GM18519 (cell line): Measurements from ENCODE around the gene GCHFR.
A peak's percentile ranks its signal among the peaks of the same experiment; 100 is the strongest.

ENCODE experiments used
- ATAC-seq: cut with Tn5 transposase; IDR thresholded peaks from one replicate; pipeline ENCODE4 v1.9.1; 2021; ENCODE audit warnings: mild to moderate bottlenecking, moderate library complexity; ENCODE audit not compliant: unreplicated experiment, low FRiP score

GCHFR gene

DNA sequence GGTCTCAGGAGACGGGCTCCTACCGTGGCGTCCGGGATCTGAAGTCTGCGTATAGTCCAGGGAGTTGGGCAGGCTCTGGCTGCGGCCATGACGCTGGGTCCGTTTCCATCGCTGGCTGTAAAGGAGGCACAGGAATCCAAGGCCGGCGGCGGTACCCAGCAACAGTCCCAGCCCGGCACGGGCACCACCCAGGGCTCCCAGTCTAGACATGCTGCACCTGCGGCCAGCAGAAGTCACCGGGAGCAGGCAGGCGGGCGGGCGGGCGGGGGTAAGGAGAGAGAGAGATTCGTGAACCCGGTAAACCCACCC lies 9.3 kb upstream of the GCHFR start:
- no peak for ATAC-seq

- ATAC-seq: peak; percentile 66
Measured at GRCh38 chr15:40754883-40755811, 8.7 kb upstream of the GCHFR start, which contains the start of gene RMDN3. TSS of gene RMDN3 (minus strand) at chr15:40755254. CDS start at chr15:40754783, 471 bp downstream.

DNA sequence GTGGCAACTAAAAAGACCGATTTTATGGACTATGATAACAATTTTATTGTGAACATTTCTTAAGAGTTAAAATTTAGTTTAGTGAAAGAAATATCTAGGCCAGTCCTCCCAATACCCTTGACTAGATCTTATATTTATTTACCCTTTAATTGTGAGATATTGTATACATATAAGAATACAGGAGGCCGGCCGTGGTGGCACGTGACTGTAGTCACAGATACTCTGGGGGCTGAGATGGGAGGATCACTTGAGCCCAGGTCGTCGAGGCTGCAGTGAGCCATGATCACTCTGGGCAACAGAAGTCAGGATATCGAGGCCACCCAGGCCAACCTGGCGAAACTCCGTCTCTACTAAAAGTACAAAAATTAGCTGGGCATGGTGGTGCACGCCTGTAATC lies 8.1 kb upstream of the GCHFR start:
- ATAC-seq: no peak

DNA sequence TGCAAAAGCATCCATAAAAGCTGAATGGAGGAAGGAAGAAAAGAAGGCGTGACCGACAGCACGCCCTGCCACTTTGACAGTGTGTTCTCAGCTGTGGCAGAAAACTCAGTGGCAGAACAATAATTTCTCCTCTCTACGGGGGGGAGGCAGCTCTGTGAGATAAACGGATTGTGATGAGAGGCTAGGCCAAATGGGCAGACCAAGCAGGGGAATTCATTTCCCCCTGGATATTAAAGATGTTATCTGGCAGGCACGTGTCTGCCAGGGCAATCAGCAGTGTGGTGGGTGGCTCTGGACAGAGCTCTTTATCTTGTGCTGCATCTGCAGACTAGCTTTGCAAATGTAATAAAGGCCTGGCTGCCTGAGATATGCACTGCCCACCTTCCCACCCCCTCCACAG lies 6.9 kb upstream of the GCHFR start:
- ATAC-seq: no peak

- no peak for ATAC-seq
Measured at GRCh38 chr15:40759961-40760360, 3.9 kb upstream of the GCHFR start.

- ATAC-seq: no peak
Measured at GRCh38 chr15:40762919-40763800, 708 bp upstream of the GCHFR start.

DNA sequence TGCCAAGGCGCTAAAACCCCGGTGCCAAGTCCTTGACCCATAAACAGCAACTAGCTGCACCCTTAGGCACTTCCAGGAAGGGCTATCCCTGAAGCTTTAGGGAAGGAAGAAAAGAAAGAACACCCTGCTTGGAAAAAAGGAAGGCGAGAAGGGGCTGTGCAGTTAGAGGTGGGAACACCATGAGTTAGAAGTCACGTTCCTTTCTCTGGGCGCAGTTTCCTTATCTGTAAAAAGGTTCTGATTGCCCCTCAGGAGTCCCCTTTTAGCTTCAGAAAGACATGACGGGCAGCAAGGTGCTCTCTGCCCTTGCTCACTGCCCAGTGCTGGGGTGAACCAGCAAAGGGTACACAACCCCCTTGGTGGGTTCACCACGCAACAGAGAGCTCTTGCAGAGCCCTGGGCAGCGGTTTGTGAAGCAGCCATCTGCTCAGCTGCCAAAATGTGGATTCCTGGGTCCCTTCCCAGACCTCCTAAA lies 798 bp downstream of the GCHFR start:
- ATAC-seq: no peak

DNA sequence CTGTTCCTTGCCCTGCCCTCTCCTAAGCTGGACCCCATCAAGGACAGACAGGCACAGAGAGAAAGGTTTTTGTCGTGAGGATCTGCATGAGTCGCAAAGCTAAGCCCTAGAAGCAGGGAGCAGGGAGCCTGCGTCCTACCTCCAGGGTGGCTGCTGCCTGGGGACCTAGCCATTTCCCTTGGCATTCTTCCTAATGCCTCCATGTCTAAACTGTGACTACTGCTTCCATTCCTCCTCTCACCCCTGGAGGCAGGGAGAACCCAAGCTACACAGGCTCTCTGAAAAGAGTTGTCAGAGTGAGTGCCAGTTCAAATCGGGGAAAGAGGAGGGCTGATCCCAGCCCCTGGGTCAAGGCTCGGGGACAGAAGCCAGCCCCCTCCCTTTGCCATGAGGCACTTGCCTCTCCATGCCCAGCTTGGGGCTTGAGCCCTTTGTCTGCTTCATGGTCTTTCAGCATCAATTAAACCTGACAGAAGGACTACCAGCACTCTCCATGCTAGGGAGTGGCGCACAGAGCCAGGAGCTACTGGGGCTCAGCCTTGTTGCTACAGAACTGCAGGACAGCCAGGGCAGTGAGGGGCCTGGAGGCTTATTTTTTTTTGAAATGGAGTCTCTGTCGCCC lies 2.4 kb downstream of the GCHFR start:
- no peak for ATAC-seq

DNA sequence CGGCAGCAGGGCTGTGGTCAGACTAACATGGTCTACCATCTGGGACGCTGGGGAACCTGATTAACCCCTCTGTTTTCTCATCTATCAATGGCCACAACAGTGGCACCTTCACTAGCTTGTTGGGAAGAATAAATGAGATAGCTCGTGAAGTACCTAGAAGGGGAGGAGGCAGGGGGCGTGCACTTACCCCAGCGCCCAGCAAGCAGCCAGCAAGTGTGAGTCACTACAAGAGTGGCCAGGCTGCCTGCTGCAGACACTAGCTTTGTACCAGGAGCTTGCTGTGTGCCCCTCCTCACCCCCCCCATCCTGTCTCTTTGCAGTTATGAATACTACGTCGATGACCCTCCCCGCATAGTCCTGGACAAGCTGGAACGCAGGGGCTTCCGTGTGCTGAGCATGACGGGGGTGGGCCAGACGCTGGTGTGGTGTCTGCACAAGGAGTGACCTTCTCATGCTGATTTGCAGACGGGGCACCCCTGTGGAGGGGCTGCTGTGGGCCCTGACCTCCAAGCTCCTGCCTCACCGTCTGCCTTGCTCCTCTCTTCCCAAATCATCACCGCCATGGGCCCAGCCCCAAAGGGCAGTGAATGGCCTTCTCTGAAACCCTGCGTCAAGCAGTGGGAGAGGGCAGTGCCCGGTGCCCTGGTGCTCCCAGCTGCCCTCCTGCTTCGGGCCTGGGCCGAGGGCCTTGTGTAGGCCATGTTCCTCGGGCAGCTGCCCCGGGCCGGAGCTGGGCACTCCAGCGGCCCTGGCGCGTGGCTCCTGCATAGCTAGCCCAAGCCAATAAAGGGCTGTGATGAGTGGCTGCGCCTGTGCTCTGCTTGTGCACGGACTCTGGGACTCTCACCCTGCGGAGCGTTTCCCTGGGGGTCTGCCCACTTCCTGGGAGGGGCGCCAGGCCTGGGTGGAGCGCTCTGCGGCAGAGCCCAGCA lies 3.3 kb downstream of the GCHFR start:
- no peak for ATAC-seq

DNA sequence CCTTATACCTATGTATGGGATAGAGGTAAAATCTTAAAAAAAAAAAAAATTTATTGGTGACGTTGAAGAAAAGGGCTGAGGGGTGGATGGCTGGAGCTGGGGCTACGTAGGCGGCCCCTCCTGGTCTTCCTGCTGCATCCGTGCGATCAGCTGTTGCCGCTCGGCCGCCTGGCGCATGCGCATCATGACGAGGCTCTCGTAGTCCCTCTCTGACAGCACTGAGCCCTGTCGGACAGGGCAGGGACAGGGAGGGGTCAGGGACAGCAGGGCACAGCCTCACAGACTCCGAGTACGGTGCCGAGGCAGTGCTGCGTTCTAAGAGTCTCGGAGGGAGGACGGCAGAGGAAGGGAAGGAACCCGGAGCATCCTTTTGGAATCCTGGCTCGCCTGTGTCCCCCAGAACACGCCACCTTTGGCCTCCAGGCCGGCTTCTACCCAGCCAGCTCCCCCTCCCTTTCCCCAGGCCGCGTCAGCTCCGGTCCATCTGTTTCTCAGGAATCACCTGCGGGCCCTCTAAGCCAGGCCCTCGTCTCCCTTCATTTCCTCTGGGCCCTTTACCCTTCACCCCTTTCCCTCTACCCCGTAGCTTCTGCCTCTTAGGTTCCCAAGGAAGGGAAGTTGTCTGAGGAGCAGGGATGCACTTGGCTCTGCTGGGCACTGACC lies 4.1 kb downstream of the GCHFR start:
- ATAC-seq: no peak

DNA sequence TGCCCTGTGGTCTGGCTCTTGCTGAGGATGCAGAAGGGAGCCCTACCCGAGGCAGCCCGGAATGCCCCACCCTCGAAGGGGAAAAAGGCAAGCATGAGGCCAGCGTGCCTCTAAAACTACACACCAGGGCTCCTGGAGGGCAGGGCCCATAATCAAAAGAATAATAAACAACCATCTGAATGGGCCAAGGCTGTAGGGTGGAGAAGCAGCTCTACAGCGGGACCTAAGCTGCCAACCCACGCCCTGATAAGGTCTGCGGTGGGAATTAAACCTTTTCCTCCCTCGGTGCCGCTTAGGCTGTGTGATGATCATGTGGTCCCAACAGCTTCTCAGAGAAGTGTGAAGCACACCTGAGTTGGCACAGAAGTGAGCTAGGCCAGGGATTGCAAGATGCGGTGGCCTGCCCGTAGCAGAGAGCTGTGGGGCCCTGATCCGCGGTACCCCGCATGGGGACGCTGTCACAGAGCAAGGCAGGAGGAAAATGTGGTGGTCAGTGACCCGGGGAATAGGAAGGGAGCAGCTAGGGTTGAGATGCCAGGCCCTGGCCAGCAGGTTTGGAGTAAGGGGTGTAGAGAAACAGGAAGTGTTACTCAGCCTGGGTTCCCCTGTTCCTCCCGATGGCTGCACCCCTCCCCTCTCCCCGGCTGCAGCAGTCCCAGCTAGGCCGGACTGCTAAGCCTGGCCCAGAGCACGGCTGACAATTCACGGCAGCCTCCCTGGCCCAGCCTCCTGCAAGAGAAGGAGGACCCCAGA lies 4.8 kb downstream of the GCHFR start:
- no peak for ATAC-seq

DNA sequence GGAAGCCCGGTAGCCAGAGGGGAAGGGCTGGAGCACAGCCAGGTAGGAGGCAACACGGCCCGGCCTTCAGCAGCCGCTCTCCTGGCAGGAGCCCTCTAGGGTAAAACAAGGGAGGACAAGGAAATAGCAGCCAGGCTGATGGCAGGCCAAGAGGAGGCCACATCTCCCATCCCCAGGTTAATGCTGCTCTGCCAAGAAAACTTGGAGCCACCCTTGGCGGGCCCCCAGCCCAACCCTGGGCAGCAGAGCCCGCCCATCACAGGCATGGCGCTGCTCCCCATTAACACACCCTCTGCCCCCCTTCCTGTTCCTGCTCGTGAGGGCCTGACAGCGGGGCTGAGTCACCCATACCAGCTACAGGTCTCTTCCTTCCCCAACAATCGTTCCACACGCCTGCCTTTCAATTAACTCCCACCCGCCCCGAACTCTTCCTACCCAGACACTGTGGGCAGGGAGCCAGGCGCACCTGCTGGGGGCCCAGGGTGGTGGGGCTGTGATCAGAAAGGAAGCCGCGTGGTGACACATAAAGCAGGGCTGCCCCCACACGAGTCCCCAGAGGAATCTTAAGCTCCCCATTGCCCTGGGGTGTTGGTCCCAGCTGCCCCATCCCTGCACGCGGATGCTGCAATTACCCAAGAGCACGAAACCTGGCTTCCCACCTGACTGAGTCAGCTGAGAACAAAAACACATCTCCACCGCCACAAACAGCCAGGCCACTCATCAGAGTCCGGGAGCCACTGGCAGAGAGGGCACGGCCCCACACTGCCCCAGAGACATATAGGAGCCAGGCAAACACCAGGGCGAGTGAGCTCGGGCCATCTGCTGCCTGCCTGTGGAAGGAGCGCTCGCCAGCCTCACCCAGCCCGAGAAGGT lies 5.6 kb downstream of the GCHFR start, which contains the start of gene C15orf62:
Gene C15orf62, plus strand, starts transcription at position 707 of the 873 bp plus-strand sequence. CDS start 516 bp downstream, outside the sequence.
- no peak for ATAC-seq

DNA sequence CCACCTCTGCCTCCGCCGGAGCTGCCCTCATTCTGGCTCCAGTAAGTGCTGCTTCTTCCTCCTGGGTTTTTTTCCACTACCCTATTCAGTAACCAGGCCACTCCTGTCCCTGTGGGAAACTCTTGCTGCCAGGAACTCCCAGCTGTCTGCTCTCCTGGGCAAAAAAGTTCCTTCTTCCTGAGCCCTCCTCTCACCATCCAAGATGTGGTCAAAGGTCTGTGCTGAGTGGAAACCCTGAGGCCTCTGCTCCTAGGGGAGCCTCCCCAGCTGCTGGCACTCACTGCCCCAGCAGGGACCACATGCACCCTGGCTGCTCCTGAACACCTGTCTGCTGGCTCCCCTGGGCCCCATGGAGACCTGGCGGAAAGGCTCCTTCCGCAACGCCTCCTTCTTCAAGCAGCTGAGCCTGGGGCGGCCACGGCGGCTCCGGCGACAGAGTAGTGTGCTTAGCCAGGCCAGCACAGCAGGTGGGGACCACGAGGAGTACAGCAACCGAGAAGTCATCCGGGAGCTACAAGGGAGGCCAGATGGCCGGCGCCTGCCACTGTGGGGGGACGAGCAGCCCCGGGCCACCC lies 6.4 kb downstream of the GCHFR start:
- no peak for ATAC-seq

DNA sequence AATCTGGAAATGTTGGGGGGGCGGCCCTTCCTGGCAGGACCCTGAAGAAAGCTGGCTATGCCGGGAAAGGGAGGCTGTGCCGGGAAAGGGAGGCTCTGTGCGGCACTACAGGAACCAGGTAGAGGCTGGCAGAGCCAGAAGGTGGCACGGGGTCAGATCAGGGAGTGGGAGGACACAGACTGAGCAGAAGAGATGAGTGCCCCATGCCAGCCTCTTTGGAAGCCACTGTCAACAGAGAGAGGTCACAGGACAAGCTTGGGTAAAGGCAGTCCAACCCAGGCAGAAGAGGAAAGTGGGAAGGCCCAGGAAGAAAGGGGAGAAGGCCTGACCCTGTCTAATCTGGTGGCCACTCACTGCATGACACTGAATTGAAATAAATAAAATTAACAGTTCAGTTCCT lies 7.4 kb downstream of the GCHFR start:
- ATAC-seq: no peak

- ATAC-seq: no peak
Measured at GRCh38 chr15:40772014-40772413, 8.1 kb downstream of the GCHFR start.

DNA sequence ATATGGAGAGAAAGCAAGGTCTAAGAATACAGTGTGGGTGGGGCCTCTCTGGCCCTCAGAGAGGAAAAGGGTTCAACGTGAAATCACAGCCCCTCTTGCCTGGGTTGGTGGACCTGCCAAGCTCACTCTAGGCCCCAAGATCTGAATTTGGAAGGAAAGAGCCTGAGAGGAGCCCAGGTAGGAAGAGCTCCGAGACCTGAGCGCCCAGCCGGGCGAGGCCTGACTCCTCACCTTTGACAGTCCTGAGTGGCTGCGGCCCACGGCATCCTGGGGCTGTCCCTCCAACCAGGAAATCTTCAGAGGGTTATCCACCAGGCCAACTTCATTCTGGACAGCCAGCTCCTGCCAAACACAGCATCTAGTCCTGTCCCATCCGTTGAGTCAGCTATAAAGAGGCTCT lies 9.6 kb downstream of the GCHFR start:
- no peak for ATAC-seq

DNA sequence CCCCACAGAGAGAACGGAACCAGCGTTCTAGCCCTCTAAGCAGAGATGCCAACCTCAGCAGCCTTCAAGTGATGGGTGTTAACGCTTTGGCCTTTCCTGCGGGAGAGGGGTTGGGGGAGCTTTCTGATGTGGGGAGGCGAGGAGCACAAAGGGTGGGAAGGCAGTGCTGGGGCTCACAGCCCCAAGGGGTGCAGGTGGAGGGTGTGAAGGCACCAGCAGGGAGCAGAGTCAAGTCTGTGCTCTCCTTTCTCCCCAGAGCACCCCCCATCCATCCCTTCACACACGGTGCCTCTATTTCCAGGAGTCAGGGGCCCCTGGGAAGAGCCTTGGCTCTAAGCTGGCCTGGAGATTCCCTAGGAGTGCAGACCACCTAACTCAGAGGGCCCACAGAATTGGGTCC lies 10.0 kb downstream of the GCHFR start:
- no peak for ATAC-seq
